GM18520 (cell line): ENCODE data around the gene SMIM17.
"Not testable (repeated sequence)": the region's sequence is repeated elsewhere in the genome, so short reads cannot be mapped to it uniquely, and the experiment has no call there.

ENCODE experiments used
- ATAC-seq: cut with Tn5 transposase; IDR thresholded peaks from one replicate; pipeline ENCODE4 v1.9.1; 2021; ENCODE audit not compliant: unreplicated experiment

The SMIM17 gene

DNA sequence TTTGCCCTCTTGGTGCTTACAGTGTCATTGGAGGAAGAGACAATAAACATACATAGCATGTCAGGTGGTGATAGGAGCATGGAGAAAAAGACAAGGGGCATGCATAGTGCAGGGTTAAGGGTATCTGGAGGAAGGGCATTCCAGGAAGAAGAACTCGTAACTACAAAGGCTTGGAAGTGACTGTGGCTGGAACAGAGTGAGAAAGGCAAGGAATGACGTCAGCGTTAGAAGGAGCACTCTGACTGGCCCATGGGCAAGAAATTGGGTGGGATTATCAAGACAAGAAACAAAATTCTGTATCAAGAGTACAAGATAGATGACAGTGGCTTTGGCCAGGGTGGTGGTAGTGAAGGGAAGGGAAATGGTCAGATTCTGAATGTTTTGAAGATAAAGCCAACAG, 11.2 kb downstream of the SMIM17 start:
- ATAC-seq: no peak

DNA sequence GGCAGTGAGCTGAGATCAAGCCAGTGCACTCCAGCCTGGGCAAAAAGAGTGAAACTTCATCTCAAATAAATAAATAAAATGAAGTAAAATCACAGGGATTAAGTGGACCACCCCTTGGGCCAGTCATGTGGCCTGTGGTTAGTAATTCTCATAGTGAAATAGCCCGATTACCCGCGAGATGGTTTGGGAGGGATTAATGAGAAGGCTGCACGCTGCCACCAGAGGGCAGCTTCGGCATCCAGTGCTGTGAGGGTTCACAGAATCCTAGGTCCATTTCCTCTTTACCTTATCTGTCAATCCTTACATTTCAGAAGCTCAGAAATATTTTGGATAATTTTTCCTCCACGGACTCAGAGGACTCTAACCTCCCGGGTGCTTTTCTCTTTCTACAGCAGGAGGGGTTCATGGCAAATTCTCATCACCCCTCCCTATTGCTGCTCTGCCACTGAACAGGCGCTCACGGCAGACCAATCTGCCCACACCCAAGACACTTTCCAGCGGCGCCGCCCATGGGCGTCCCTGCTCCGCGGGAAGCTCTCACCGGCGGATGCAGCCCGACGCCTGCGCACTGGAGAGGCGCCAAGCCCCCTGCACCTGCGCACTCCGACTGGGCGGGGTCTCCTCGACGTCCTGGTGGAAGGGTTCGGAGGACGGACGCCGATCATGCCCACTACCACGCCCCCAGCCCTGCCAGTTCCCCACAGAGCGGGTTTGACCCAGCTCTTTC, 17.6 kb downstream of the SMIM17 start:
- no peak for ATAC-seq

DNA sequence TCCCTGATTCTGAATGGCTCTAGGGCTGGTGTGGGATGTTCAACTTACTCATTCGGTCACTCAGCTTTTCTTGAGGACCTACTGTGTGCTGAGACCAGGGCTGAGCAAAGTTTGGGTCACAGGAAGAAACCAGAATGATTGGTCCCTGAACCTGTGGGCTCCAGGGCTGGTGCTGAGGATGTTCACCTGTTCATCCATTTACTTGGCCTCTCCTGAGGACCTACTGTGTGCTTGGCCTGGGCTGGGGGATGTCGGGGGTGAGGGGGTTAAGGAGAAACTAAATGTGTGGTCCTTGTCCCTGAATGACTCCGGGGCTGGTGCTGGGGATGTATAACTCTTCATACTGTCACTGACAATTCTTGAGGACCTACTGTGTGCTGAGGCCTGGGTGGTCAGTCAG, 18.3 kb downstream of the SMIM17 start:
- no peak for ATAC-seq

DNA sequence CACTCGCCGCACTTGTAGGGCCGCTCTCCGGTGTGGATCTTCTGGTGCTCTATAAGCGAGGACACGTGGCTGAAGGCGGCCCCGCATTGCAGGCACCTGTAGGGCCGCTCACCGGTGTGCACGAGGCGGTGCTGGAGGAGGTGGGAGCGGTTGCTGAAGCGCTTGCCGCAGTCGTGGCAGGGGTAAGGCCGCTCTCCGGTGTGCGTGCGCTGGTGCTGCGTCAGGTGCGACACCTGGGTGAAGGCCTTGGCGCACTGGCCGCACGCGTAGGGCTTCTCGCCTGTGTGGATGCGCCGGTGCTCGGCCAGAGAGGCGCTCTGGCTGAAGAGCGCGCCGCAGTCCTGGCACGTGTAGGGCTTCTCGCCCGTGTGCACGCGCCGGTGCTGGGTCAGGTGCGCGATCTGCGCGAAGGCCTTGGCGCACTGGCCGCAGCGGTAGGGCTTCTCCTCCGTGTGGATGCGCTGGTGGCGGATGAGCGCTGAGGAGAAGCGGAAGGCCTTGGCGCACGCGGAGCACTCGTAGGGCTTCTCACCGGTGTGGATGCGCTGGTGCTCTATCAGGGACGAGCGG, 21.1 kb downstream of the SMIM17 start:
- no peak for ATAC-seq

DNA sequence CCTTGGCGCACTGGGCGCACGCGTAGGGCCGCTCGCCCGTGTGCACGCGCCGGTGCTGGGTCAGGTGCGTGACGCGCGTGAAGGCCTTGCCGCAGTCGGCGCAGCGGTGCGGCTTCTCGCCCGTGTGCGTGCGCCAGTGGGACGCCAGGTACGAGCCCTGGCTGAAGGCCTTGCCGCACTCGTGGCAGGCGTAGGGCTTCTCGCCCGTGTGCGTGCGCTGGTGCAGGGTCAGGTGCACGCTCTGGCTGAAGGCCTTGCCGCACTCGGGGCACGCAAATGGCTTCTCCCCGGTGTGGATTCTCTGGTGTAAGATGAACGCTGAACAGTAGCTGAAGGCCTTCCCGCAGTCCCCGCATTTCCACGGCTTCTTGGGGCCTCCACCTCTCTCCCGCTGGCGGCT, 21.6 kb downstream of the SMIM17 start:
- ATAC-seq: no peak

DNA sequence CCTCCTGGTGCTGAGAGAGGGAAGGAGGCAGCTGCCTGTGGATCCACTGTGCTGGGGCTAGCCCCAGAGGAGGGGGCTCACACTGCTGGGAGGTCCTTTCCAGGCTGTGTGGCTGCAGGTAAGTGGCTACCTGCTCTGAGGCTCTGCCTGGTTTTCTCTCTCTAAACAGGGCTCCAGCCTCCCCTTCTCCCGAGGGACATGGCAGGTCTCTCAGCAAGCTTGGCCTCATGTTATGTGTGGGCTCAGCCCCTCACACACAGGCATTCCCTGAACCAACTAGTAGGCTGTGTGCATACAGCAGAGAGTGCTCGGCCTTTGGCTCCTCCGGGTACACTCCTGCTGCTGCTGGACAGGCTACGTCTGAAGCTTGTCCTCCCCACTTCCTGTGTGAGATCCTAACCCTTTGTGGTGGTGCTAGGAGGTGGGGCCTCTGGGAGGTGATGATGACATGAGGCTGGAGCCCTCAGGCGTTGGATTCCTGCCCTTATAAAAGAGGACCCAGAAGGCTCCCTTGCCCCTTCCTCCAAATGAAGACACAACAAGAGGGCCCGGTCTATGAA, 24.4 kb downstream of the SMIM17 start:
- no peak for ATAC-seq

DNA sequence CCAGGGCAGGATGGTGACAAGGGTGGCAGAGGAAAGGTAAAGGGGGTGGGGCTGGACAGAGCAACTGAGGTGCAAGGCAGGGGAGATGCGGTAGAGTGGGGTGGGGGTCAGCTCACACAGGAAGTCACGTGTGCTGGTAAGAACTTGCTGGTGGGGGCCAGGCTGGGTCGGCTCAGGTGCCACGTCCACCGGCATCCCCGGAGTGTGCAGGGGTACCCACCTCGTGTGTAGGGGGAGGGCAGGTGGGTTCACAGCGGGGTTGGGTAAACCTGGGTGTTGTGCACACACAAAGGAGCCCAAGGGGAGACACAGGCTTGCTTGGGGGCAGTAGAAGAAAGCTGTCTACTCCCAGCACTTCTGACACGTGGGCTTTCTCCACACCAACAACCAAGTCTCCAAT, 25.7 kb downstream of the SMIM17 start:
- no peak for ATAC-seq

DNA sequence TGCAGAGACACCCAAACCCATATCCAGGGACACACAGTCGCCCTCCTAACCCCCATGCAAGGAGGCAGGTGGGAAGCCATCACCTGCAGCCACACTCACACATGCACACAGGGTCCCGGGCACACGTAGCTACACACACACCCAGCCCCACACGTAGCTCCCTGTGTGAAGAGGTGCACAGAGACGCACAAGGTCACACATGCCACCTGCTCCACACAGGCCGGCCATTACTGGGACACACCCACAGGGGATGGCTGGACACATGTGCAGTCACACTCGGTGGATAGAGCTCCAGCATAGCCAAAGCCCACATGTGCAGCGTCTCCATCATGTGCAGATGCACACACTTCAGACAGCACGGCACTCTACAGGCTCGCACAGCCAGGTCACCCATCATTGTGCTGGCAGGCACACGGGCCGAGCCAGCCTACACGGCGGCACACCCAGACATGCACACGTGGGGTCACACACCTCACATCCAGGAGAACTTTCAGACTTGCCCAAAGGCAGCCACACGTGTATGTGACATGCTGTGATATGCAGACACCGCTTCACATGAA, 27.5 kb downstream of the SMIM17 start:
- ATAC-seq: no peak

DNA sequence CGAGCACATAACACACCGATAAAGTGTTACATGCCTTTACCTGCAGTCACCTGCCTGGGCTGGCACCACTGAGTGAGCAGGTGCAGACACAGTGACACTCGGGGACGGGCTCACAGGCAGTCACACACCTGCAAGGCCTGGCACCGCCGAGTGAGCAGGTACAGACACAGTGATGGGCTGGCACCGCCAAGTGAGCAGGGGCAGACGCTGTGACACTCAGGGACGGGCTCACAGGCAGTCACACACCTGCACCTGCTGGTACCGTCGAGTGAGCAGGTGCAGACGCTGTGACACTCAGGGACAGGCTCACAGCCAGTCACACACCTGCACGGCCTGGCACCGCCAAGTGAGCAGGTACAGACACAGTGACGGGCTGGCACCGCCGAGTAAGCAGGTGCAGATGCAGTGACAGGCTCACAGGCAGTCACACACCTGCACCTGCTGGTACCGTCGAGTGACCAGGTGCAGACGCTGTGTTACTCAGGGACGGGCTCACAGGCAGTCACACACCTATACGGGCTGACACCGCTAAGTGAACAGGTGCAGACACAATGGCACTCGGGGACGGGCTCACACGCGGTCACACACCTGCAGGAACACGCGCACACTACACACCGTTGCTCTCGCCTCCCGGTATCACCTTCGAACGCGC, 28.1 kb downstream of the SMIM17 start:
- no peak for ATAC-seq

DNA sequence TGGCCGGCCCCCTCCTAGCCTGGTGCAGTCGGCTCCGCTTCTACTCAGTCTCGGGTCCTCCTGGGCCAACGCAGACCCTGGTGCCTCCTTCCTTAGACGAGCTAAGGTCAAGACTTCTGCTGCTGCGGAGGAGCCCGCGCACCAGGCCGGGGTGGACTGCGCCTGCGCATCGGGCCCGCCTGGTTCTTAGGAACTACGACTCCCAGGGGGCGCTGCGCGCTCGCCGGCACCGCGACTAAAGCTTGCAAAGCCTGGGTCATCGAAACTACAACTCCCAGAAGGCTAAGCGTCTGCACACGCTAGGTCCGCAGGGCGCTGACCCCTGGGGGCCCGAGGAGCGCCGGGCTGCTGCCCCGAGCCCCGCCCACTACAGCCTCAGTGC, 28.6 kb downstream of the SMIM17 start, which contains the start of gene ZNF835:
ZNF835 (minus strand) TSS at position 145 of the 382 bp plus-strand sequence. CDS start 6,559 bp downstream, outside the sequence.
- ATAC-seq: no peak

DNA sequence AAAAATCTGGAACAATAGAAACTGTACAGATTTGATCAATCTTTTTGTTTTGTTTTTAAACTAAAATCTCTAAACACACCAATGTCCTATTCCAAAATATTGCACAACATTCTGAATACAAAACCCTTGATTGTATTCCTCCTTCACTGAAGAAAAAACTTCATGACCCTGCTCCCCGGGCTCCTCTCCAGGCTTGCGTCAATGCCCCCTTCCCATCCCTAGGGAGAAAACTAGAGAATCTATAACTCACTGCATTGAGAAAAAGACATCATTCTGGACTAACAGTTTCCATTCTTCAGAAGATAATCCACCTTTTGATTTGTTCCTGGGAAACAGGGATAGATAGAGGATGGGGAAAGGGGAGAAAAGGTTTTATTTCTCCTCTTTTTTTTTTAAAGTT, 29.7 kb downstream of the SMIM17 start:
- ATAC-seq: not testable (repeated sequence)

DNA sequence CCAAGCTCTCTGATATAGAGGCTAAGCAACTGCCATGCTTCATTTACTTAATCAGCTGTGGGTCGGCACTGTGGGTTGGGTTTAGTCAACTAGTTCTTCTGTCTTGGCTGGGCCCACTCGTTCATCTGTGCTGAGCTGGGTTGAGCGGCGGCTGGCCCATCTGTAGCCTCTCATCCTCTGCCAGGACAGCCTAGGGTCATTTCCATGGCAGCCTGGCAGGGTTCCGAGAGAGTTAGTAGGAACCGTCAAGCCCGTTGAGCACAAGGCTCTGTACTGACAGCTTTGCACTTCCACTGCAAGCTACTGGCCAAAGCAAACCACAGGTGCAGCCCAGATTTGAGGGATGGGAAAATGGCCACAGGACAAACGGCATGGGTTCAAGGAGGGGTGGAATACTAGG, 35.2 kb downstream of the SMIM17 start:
- ATAC-seq: no peak

DNA sequence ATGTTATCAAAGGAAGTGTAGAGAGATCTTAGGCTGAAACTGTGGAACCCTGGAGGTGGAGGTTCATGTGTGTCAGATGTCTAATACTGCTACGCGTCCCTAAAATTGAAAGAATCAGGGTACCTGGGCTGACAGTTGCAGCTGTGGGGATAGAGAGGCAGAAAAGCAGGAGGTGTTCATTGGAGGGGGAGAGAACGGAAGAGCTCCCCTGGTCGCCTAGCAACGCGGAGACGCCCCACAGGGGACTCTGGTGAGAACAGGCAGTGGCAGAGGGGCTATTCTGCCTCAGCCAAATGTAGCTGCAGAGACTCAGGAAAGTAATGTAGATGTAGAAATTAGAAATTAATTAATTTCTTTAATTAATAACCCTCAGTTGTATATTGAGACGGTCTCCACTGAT, 38.7 kb downstream of the SMIM17 start:
- no peak for ATAC-seq

DNA sequence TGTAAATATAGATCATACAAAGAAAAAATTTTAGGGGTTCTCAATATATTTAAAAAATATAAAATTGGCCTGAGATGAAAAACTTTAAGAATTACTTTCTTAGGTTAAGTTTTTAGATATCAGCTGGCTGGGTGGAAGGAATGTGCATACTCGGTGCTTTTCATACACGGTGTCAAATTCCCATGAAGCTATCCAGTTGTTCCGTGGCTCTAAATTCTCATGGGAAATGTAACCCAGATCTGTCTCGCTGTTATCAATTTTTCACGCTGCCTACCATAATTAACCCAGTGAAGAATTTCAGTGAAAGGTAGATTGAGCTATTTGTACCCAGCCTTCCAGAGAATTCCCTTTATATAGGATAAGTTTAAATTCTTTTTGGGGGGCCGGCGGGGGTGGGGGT, 40.2 kb downstream of the SMIM17 start:
- no peak for ATAC-seq

DNA sequence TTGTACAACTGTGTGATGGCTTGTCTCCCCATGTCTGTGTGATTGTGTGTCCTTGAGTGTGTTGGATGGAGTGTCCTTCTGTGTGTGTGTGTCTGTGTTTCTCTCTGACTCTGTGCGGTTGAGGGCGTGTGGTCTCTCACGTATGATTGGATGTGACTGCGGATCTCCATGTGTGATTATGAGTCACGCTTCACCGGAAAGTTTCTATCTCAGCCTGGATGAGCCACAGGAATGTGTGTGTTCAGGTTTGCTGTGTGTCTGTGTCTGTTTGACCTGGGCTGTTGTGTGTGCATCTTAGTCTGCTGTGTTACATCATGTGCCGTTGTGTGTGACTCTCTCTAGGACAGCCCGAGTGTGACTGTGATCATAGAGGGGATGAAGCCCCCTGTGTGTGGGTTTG, 44.1 kb downstream of the SMIM17 start:
- no peak for ATAC-seq

DNA sequence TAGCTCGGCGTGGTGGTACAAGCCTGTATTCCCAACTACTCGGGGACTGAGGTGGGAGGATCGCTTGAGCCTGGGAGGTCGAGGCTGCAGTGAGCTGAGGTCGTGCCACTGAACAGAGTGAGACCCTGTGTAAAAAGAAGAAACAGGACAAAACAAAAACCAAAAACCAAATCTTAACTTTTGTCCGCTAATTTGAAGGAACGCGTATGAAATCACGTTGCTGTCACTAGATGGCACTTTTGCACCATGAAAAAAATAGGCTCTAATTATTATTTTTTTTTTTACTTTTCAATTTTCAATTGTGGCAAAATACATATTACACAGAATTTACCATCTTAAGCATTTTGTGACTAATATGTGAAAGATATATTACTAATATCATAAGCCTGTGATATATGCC, 46.2 kb downstream of the SMIM17 start:
- no peak for ATAC-seq

DNA sequence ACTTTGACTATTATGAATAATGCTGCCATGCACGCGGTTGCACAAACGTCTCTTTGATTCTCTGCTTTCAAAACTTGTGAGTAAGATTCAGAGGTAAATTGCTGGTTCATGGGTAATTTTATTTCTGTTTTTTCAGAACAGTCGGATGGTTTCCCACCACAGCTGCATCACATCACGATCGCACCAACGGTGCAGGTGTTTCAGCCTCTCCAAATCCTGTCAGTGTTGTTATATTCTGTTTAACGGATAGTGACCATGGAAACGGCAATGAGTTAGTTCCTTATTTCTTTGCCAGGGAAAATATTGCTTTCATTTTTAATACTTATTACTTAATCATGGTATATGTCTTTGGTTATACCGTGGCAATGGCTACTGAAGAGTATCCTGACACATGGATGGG, 47.7 kb downstream of the SMIM17 start:
- no peak for ATAC-seq

DNA sequence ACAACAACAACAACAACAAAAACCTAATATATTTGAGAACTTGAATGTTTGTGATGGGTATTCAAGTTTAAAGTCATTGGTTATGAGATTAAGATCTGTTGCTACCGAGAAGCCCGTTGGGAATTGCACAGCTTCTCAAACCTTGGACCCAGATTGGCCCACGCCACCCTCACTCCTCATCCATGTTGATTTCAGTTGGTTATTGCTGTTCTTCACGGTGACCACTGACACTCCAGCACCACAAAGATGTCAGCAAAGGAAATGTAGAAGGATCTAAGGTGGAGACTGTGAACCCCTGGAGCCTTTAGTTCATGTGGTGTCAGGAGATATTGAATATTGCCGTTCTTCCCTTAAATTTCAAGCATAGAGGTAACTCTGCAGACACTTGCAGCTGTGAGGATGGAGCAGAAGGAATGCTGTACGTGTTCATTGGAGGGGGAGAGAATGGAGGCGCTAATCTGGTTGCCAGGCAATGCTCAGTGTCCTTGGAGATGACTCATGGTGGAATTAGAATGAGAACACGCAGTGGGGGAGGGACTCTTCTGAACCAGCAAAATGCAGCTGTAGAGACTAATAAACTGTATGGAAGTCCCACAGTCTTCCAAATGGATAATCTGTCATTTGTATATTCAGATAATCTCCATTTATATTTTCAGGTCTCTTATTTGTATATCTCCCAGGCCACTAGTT, 49.4 kb downstream of the SMIM17 start:
- ATAC-seq: no peak

DNA sequence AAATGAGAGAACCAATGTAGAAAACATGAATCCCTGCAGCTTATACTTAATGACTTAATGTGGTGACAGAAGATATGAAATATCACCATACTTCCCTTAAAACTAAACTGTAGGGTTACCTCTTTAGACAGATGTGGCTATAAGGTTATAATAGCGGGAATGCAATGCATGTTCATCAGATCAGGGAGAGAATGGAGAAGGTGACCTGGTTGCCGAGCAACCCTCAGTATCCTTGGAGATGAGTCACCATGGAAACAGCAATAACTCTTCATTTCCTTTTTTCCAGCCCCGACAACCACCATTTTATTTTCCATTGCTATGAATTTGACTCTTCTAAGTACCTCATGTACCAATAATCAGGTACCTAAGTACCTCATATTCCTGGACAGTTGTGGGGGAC, 56.6 kb downstream of the SMIM17 start:
- no peak for ATAC-seq

DNA sequence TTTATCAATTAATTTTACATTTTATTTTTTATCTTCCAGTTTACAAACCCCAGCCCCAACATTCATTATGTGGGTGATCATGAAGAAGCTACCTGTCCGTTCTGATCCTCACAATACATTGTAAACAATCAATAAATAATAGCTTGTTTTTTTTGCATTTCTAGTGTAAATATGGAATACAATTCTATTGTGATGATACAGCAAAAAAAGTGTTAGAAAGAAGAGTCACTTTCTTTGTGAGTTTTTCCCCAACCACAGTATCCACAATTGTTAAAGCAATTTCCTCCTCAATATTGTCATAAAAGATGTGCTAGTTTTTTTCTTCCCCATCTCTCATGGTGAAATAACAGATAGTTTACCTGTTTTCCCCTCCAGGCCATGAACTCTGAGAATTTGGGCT, 58.9 kb downstream of the SMIM17 start:
- ATAC-seq: no peak

DNA sequence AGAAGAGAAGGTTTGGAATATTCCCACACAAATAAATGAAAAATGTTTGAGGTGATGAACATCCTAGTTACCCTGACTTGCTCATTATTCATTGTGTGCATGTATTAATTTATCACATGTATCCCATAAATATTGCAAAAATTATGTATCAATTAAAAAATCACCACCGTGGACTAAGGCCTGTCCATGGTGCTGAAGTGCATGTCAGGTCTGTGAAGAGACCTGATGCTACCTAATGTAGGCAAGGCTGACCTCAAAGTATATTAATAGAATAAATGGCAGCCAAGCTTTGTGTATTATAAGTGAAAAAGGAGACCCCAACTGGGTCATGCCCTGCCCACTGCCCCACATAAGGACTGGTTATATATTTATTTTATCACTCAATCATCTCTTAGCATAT, 63.0 kb downstream of the SMIM17 start:
- no peak for ATAC-seq
